Measurements from ENCODE around the gene ENDOG.

Gene ENDOG

DNA sequence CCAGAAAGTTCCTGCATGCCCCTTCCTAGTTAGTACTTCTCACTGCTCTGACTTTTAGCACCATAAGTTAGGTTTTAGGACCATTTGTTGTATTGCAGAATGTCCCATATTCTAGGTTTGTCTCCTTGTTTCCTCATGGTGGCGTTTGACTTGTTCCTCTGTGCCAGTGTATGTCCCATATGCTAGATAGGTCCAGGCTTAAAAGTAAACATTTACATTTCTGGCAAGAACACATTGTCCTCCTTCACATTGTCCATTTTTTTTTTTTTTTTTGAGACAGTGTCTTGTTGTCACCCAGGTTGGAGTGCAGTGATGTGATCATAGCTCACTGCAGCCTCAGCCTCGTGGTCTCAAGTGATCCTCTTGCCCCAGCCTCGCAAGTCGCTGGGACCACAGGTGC, 15.8 kb upstream of the ENDOG start:
- DNase-seq = no peak

DNA sequence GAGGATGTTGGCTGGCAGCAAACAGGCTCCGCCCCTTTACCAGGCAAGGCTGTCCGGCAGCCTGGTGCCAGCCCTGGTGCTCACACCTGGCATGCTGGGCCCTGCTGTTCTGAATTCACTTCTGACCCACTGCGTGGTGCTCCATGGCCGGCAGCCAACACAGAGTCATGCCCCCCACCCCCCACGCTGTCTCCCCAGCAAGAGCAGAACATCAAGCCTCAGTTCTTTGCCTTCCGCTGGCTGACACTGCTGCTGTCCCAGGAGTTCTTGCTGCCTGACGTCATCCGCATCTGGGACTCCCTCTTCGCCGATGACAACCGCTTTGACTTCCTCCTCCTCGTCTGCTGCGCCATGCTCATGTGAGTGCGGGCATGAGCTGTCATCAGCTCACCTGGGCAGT, 12.6 kb upstream of the ENDOG start:
- no peak for DNase-seq

GRCh38 chr9:128807827-128808226, 10.5 kb upstream of the ENDOG start:
- DNase-seq = no peak

DNA sequence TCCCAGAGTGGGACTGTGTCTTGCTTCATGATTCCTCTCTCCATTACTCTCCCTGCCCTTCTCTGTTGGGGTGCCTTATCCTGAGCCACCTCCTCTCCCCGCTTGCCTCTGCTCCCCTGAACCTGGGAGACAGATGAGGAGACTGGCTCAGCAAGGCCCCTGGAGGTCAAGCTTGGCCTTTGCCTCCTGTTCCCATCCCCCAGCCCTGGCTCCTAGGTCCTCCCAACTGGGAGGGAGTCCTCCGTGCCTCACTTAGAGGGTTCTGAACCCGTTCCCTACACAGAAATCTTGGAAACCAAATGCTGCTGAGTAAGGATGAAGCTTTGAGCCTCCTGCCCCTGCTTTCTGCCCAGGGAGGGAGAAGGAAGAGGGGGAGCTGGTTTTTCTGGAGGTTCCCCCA, 9.8 kb upstream of the ENDOG start:
- no peak for DNase-seq

DNA sequence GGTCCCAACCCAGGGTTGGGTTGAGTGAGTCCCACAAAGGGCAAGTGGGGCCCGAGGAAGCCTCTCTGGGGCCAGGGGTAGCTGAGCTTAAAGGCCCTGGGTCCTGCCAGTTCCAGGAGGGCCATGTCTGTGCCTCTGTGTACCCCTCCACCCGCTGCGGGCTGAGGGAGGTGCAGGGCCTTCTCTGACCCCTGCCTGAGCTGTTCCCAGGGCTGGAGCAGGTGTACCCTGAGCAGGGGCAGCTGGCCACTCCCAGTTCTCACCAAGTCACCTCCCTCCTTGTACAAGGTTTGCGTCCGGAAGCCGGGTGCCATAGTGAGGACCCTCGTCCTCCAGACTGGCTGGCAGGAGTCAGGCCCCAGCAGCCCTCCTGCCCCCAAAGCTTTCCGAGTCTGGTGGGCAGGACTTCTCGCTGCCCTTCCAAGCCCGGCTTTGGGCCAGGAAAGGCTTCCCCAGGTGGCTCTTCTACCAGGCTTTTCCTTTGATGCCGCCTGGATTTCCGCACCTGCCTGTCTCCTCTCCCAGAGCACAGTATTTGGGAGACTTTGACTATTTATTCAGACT, 9.2 kb upstream of the ENDOG start:
- no peak for DNase-seq

GRCh38 chr9:128809831-128810230, 8.5 kb upstream of the ENDOG start:
- DNase-seq = no peak

- no peak for DNase-seq
Measured at GRCh38 chr9:128810873-128811272, 7.4 kb upstream of the ENDOG start.

- peak; percentile 64 for DNase-seq
Measured at GRCh38 chr9:128818839-128819715, 777 bp downstream of the ENDOG start.

DNA sequence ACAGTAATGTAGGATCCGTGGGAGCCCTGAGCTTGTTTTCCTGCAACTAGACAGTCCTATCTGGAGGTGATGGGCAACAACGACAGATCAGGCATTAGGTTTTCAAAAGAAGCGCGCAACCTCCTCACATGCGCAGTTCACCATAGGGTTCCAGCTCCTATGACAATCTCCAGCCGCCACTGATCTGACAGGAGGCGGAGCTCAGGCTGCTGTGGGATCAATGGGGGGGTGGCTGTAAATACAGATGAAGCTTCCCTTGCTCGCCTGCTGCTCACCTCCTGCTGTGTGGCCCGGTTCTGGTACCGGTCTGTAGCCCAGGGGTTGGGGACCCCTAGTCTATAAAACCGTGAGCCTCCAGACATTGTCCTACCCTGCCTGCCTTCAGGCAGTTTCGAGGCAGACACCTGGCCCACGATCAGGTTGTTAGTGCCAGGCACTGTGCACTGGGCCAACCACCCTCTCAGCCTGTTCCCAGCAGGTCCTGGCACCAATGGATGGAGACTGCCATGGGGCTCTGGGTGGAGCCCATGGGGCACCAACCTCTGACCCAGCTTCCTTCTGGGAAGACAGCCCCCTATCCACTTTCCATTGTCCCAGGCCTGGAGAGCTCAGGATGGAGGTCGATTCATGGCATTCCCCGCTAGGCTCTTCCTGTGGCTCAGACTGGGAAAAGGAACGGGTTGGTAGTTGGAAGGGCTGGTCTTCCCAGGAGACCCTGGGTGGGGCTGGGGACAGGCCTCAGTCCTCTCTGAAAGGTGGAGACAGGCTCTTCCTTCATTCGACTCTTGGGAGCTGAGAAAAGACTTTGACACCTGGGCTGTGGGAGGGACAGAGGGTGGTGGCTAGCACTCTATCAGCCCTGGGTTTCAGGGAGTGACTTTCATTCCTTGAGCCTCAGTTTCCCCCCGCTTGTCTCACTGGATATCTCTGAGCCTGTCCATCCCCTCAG, 1.7 kb downstream of the ENDOG start:
- no peak for DNase-seq

DNA sequence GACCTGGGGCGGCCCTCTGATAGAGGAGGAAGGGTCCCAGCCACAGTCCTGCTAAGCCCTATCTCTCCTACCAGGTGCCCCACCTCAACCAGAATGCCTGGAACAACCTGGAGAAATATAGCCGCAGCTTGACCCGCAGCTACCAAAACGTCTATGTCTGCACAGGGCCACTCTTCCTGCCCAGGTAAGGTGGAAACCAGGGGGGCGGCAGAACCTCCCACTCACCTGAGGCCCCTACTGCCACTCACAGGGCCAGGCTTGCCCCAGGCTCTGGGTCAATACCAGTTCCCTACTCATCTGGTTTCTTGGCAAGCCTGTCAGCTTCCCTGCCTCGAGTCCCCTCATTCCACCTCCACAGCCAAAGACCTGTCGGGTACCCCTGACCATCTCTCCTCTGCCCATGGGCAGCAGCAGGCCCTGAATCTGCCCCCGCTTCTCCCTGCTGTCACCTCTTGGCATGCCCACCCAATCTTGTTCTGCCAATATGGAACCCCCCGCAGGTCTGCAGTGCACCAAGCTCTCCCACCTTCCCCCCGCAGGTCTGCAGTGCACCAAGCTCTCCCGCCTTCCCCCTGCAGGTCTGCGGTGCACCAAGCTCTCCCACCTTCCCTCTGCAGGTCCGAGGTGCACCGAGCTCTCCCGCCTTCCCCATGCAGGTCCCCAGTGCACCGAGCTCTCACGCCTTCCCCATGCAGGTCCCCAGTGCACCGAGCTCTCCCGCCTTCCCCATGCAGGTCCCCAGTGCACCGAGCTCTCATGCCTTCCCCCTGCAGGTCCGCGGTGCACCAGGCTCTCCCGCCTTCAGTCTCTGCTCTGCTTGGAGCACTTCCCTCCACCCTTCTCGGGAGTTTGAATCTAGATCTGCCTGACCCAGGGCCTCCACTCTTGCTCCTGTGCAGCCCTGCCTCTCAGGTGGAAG, 2.6 kb downstream of the ENDOG start:
- no peak for DNase-seq

- no peak for DNase-seq
Measured at GRCh38 chr9:128821584-128822406, 3.5 kb downstream of the ENDOG start.

GRCh38 chr9:128822407-128823042, 4.2 kb downstream of the ENDOG start:
- no peak for DNase-seq

- DNase-seq = no peak
Measured at GRCh38 chr9:128823362-128823902, 5.1 kb downstream of the ENDOG start.

GRCh38 chr9:128823903-128824406, 5.7 kb downstream of the ENDOG start:
- DNase-seq = no peak

DNA sequence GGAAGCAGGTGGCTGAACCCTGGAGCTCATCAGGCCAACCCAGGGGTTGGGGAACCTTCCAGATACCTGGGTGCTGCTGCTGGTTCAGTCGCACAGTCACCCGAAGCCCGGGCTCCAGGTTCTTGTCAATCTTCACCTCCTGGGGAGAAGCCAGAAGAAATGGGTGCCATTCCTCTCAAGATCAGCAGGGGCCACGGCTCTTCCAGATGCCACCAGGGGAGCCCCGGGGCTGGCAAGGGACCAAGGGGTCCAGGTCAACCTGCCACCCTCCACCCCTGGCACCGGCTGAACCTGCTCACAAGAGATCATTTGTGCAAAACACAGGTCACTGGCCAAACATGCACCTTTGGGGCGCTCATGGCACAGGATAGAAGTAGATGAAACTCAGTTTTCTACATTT, 6.6 kb downstream of the ENDOG start:
- DNase-seq = no peak

GRCh38 chr9:128825923-128826700, 7.8 kb downstream of the ENDOG start:
- DNase-seq = no peak

GRCh38 chr9:128828267-128828666, 10.0 kb downstream of the ENDOG start:
- DNase-seq = no peak

- DNase-seq = no peak
Measured at GRCh38 chr9:128828719-128829452, 10.6 kb downstream of the ENDOG start.

Data from CD4-positive, alpha-beta T cell treated with Interleukin-6 for 4 hours (primary cell).